ENCODE measurements around the gene PGA3.
"Not testable (repeated sequence)": the region's sequence is repeated elsewhere in the genome, so short reads cannot be mapped to it uniquely, and the experiment has no call there.

PGA3 gene

DNA sequence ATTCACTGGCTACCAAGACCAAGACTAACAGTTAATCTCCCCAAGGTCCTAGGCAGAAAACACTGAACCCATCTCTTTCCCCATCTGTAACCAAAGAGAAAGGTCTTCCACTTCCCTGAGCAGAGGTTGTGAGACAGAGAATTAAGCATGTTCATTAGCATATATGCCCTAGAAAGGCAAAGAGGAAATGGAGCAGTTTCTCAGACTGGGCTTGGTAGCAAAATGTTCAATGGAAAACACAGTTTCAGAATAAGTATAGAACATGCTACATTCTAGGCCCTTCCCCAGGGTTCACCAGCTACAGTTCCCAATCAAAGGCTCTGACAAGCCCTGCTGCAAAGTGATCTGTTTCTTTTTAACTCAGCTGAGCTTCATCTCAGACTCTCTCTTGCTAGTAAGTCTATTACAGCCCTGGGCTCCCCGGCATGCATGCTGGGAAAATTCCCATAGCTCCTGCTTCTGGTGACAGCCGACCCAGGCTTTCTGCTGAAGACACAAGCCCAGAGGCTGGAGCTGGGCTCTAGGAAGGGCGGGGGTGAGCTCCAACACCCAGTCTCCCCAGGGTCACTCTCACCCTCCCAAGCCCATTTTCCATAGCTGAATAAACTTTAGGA is 10.5 kb downstream of the PGA3 start:
- not testable (repeated sequence) for H3K4me1 ChIP-seq (ENCODE audit: control insufficient read depth, low read depth, low read length); H3K18ac ChIP-seq (ENCODE audit: low read length); H3K56ac ChIP-seq (ENCODE audit: low read length); H3K4me2 ChIP-seq (ENCODE audit: low read length); DNase-seq; H4K8ac ChIP-seq (ENCODE audit: low read depth, low read length); H3K4me3 ChIP-seq (ENCODE audit: low read length); H2BK15ac ChIP-seq (replicated peaks; ENCODE audit: low read depth); H3K23ac ChIP-seq (ENCODE audit: low read length); H3K79me2 ChIP-seq (ENCODE audit: control insufficient read depth, insufficient read depth, low read length); H3K4ac ChIP-seq (ENCODE audit: low read depth, low read length); H4K5ac ChIP-seq (ENCODE audit: low read length); H3K27me3 ChIP-seq (ENCODE audit: insufficient read depth, low read length, poor library complexity); H3K36me3 ChIP-seq (ENCODE audit: control insufficient read depth, insufficient read depth, low read length); H3K79me1 ChIP-seq (ENCODE audit: low read length); H2BK5ac ChIP-seq (ENCODE audit: low read length); H2AK5ac ChIP-seq (ENCODE audit: low read length); H2BK120ac ChIP-seq (ENCODE audit: low read depth, low read length); H3K27ac ChIP-seq (ENCODE audit: low read depth, low read length); H3K9ac ChIP-seq (ENCODE audit: low read length)
- no CpG with 5 or more reads among the region's 3 CpGs for WGBS (ENCODE audit: extremely low coverage, insufficient coverage, low lambda C conversion rate)

DNA sequence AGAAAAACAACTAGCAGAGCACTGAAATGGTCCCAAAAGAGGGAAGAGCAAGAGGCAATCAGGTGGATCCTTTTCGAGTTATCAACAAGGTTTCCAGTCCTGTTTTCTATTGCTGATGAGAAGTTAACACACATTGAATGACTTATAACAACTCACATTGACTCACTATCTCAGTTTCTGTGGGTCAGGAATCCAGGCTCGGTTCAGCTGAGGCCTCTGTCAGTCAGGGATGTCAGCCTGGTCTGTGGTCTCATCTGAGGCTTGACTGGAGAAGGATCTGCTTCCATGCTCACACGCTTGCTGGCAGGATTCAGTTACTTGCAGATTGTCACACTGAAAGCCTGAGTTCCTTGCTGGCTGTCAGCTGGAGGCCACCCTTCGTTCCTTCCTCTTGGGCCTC is 15.0 kb downstream of the PGA3 start:
- H3K4ac ChIP-seq (ENCODE audit: low read depth, low read length); H4K8ac ChIP-seq (ENCODE audit: low read depth, low read length); H3K4me1 ChIP-seq (ENCODE audit: control insufficient read depth, low read depth, low read length); H2AK5ac ChIP-seq (ENCODE audit: low read length); DNase-seq; H3K79me1 ChIP-seq (ENCODE audit: low read length); H2BK15ac ChIP-seq (replicated peaks; ENCODE audit: low read depth); H3K4me2 ChIP-seq (ENCODE audit: low read length); H3K18ac ChIP-seq (ENCODE audit: low read length); H3K36me3 ChIP-seq (ENCODE audit: control insufficient read depth, insufficient read depth, low read length); H3K4me3 ChIP-seq (ENCODE audit: low read length); H3K79me2 ChIP-seq (ENCODE audit: control insufficient read depth, insufficient read depth, low read length); H3K9ac ChIP-seq (ENCODE audit: low read length); H3K27ac ChIP-seq (ENCODE audit: low read depth, low read length); H2BK120ac ChIP-seq (ENCODE audit: low read depth, low read length); H3K23ac ChIP-seq (ENCODE audit: low read length); H3K56ac ChIP-seq (ENCODE audit: low read length); H2BK5ac ChIP-seq (ENCODE audit: low read length); H4K5ac ChIP-seq (ENCODE audit: low read length); H3K27me3 ChIP-seq (ENCODE audit: insufficient read depth, low read length, poor library complexity): not testable (repeated sequence)
- no CpG with 5 or more reads among the region's 4 CpGs for WGBS (ENCODE audit: extremely low coverage, insufficient coverage, low lambda C conversion rate)

DNA sequence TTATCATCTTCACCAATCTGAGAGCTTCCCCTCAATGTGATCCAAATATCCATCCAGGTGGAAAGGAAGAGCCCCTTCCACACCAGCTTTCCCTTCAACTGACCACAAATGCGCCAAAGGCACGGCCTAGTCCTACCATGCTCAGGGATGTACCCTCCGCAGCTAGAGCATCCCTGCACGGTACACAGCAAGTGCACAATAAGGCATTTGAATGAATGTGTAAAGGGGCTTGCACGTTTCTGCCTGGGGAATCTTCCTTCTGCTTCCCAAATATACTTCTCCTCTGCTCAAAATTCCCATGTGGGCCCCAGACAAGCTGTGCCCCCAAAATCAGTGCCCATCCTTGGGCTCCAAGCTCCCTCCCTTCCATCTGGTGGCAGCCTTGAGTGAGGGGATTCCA is 15.7 kb downstream of the PGA3 start:
- not testable (repeated sequence) for H3K79me1 ChIP-seq (ENCODE audit: low read length); H3K27ac ChIP-seq (ENCODE audit: low read depth, low read length); H3K9ac ChIP-seq (ENCODE audit: low read length); H4K8ac ChIP-seq (ENCODE audit: low read depth, low read length); H2AK5ac ChIP-seq (ENCODE audit: low read length); H3K4me3 ChIP-seq (ENCODE audit: low read length); H3K36me3 ChIP-seq (ENCODE audit: control insufficient read depth, insufficient read depth, low read length); H3K4ac ChIP-seq (ENCODE audit: low read depth, low read length); H2BK15ac ChIP-seq (replicated peaks; ENCODE audit: low read depth); H3K4me2 ChIP-seq (ENCODE audit: low read length); H4K5ac ChIP-seq (ENCODE audit: low read length); H2BK5ac ChIP-seq (ENCODE audit: low read length); H2BK120ac ChIP-seq (ENCODE audit: low read depth, low read length); H3K56ac ChIP-seq (ENCODE audit: low read length); H3K27me3 ChIP-seq (ENCODE audit: insufficient read depth, low read length, poor library complexity); DNase-seq; H3K4me1 ChIP-seq (ENCODE audit: control insufficient read depth, low read depth, low read length); H3K79me2 ChIP-seq (ENCODE audit: control insufficient read depth, insufficient read depth, low read length); H3K18ac ChIP-seq (ENCODE audit: low read length); H3K23ac ChIP-seq (ENCODE audit: low read length)
- WGBS (ENCODE audit: extremely low coverage, insufficient coverage, low lambda C conversion rate) = no CpG with 5 or more reads among the region's 5 CpGs

DNA sequence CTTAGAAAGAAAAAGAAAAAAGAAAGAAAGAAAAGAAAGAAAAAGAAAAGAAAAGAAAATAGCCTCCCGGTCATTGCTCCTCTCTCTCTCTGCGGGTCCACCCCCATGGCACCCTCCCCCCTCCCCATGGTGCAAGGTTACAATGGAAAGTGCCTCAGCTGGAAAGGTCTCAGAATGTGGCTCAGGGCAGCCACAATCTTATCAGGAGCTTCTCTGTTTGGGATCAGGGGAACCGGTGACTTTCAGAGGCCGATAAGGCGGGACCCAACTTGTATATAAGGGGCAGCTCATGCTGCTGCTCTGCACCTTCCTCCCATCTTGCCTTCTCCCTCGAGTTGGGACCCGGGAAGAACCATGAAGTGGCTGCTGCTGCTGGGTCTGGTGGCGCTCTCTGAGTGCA is 18.7 kb downstream of the PGA3 start, which contains the start of gene PGA4:
Gene PGA4, plus strand, starts transcription at position 301 of the 400 bp plus-strand sequence. Its CDS starts 54 bp downstream, at position 355.
- not testable (repeated sequence) for DNase-seq

DNA sequence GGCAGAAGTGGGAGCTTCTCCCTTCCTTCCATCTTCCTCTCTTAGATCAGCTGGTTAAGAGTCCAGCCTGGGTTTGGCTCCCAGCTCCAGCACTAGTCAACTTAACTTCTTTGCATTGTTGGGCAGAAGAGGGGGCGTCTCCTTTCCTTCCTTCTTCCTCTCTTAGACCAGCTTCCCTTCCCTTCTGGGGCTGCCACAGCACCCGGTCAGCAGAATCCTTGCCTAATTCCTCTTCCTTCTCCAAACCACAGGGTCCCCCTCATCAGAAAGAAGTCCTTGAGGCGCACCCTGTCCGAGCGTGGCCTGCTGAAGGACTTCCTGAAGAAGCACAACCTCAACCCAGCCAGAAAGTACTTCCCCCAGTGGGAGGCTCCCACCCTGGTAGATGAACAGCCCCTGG is 19.4 kb downstream of the PGA3 start:
- H2BK120ac ChIP-seq (ENCODE audit: low read depth, low read length); H3K4me2 ChIP-seq (ENCODE audit: low read length); H2BK15ac ChIP-seq (replicated peaks; ENCODE audit: low read depth); H2BK5ac ChIP-seq (ENCODE audit: low read length); DNase-seq; H3K4me3 ChIP-seq (ENCODE audit: low read length); H2AK5ac ChIP-seq (ENCODE audit: low read length); H3K9ac ChIP-seq (ENCODE audit: low read length); H4K5ac ChIP-seq (ENCODE audit: low read length); H3K79me2 ChIP-seq (ENCODE audit: control insufficient read depth, insufficient read depth, low read length); H3K18ac ChIP-seq (ENCODE audit: low read length); H4K8ac ChIP-seq (ENCODE audit: low read depth, low read length); H3K4ac ChIP-seq (ENCODE audit: low read depth, low read length); H3K23ac ChIP-seq (ENCODE audit: low read length); H3K4me1 ChIP-seq (ENCODE audit: control insufficient read depth, low read depth, low read length); H3K27ac ChIP-seq (ENCODE audit: low read depth, low read length); H3K36me3 ChIP-seq (ENCODE audit: control insufficient read depth, insufficient read depth, low read length); H3K27me3 ChIP-seq (ENCODE audit: insufficient read depth, low read length, poor library complexity); H3K79me1 ChIP-seq (ENCODE audit: low read length); H3K56ac ChIP-seq (ENCODE audit: low read length): not testable (repeated sequence)
- WGBS (ENCODE audit: extremely low coverage, insufficient coverage, low lambda C conversion rate) = no CpG with 5 or more reads among the region's 5 CpGs

More for the DNA sequence above, 18.7 kb downstream of the PGA3 start, which contains the start of gene PGA4:
- H4K5ac ChIP-seq (ENCODE audit: low read length); H3K27me3 ChIP-seq (ENCODE audit: insufficient read depth, low read length, poor library complexity); H3K9ac ChIP-seq (ENCODE audit: low read length); H3K79me2 ChIP-seq (ENCODE audit: control insufficient read depth, insufficient read depth, low read length); H3K79me1 ChIP-seq (ENCODE audit: low read length); H2BK5ac ChIP-seq (ENCODE audit: low read length); H3K4me3 ChIP-seq (ENCODE audit: low read length); H3K27ac ChIP-seq (ENCODE audit: low read depth, low read length); H3K4me1 ChIP-seq (ENCODE audit: control insufficient read depth, low read depth, low read length); H2BK15ac ChIP-seq (replicated peaks; ENCODE audit: low read depth); H2AK5ac ChIP-seq (ENCODE audit: low read length); H3K18ac ChIP-seq (ENCODE audit: low read length); H3K4ac ChIP-seq (ENCODE audit: low read depth, low read length); H3K36me3 ChIP-seq (ENCODE audit: control insufficient read depth, insufficient read depth, low read length); H3K56ac ChIP-seq (ENCODE audit: low read length); H4K8ac ChIP-seq (ENCODE audit: low read depth, low read length); H3K4me2 ChIP-seq (ENCODE audit: low read length); H3K23ac ChIP-seq (ENCODE audit: low read length); H2BK120ac ChIP-seq (ENCODE audit: low read depth, low read length): not testable (repeated sequence)
- WGBS (ENCODE audit: extremely low coverage, insufficient coverage, low lambda C conversion rate) = no CpG with 5 or more reads among the region's 8 CpGs
